ENCODE measurements around the gene P2RY8.
A peak's percentile ranks its signal among the peaks of the same experiment; 100 is the strongest.
"Not testable (repeated sequence)": the region's sequence is repeated elsewhere in the genome, so short reads cannot be mapped to it uniquely, and the experiment has no call there.

P2RY8 gene

DNA sequence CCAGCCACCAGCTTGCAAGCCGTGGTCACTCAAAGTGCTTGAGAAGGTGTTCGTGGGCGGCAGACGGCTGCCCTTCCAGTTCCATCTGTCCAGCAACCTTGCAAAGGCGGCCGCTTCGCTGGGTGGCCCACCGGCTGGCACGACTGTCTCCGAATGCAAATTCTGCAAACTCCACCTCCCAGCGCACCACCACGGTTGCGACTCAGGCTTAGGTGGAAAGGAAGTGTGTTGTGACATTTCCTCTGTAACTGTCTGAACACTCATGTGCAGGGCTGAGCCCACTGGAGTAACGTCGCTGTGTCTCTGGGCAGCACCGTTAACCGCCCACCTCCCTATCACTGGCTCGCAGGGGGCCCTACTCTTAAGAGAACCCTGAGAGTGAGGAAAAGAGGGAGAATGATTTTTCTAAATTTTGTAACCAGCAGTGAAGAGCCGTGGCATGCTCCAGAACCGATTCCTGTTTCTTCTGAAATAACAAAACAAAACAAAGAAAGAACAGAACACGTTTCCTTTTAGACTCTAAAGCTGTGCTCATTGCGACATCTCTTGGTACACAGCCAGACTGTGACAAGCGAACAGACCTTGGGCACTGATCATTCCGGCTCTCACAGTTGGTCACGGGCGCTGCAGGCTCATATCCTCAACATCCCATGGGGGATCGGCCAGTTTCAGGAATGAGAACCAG, at the start of gene P2RY8:
TSS of gene P2RY8 (minus strand) at position 155 of the 685 bp plus-strand sequence. CDS start 70,627 bp downstream, outside the sequence.
- DNase-seq (ENCODE audit: low read depth in 3 of 3, low spot score in 1 of 3), result peak; percentile 51 to 57 (median 53)

DNA sequence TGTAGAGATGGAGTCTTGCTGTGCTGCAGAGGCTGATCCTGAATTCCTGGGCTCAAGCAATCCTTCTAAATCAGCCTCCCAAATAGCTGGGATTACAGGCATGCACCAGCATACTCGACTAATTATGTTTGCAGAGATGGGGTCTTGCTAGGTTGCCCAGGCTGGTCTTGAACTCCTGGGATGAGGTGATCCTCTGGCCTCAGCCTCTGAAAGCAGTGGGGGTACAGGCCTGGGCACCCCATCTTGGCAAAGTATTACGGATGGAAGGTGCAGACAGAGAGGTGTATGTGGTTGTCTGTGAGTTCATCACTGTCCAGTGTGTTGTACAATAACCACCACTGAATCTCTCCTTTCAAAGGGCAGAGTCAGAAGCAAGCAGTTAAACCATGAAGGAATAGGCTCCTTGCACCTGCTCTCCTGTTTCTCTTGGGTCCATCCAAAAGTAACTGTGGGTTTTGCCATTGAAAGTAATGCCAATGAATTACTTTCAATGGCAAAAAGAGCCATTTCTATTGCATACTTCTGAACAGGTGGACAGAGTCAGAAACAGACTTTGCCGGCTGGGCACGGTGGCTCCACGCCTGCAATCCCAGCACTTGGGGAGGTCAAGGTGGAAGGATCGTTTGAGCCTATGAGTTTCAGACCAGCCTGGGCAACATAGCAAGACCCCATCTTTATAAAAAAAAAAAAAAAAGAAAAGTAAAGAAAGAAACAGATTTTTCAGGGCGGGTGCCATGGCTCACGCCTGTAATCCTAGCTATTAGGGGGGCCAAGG, 47.4 kb upstream of the P2RY8 start:
- DNase-seq (ENCODE audit: low read depth in 3 of 3, low spot score in 1 of 3), result no peak

DNA sequence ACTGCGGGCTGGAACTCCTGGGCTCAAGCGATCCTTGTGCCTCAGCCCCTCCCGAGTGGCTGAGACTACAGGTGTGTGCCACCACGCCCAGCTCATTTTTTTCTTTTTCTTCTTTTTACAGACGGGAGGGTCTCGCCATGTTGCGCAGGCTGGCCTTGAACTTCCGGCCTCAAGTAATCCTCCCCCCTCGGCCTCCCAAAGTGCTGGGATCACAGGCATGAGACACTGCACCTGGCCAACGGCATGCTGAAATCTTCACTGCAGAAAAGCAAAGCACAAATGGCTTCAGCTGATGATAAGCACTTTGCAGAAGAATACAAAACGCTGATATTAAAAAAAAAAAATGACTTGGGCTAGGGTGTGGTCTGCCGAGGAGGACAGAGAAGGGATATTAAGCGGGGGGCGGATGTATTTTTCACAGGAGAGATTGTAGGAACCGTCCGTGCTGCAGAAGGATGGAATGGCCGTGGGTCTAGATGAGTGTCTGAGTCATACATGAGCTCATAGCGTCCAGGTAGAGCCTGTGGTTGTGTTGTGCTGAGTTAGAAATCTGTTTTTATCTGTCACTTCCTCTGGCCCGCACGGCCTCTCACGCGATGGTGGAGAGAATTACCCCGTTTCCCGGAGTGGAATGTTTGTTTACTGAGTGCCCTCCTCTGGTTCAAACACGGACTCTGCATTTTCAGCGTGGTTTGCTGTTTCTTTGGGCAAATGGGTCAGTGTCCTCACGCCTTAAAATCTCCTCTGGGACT, 45.9 kb upstream of the P2RY8 start:
- DNase-seq (ENCODE audit: low read depth in 3 of 3, low spot score in 1 of 3), result peak in 2 of 3 donors; percentile 32 to 33

DNA sequence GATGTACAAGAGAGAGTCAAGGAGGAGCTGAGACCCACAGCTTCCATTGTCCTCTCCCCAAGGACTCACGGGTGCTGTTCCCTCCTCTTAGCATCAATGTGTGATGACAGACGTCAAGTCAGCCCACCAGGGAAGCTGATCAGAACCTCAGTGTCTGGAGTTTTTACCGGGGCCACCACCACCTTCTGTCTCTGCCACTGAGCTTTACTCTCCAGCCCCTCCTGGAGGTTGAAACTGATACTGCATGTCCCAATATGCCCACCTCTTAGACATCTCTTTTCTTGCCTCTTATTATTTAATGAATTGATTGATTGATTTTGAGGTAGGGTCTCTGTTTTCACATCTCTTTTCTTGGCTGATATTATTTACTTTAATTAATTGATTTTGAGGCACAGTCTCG, 44.1 kb upstream of the P2RY8 start:
- DNase-seq (ENCODE audit: low read depth in 3 of 3, low spot score in 1 of 3), result peak; percentile 39 to 47 (median 41)

DNA sequence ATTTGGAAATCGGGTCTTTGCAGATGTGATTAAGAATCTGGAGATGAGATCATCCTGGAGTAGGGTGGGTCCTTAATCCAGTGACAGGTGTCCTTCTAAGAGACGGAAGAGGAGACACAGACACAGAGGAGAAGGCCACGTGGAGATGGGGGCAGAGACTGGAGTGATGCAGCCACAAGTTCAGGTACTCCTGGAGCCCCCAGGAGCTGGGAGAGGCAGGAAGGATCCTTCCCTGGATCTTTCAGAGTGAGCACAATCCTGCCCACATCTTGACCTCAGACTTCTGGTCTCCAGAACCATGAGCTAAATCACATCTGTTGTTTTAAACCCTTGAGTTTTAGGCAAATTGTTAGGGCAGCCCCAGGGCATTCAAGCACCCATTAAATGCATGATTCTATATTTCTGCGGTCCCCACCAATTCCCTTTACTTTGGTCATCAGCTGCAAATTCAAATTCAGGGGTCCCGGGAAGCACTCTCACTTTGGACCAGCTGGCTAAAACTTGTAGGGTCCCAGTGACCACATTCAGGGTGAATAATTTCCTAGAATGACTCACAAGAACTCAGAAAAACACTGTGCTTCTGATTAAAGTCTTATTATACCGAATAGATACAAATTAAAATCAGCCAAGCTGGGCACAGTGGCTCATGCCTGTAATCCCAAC, 41.7 kb upstream of the P2RY8 start:
- no peak for DNase-seq (ENCODE audit: low read depth in 3 of 3, low spot score in 1 of 3)

DNA sequence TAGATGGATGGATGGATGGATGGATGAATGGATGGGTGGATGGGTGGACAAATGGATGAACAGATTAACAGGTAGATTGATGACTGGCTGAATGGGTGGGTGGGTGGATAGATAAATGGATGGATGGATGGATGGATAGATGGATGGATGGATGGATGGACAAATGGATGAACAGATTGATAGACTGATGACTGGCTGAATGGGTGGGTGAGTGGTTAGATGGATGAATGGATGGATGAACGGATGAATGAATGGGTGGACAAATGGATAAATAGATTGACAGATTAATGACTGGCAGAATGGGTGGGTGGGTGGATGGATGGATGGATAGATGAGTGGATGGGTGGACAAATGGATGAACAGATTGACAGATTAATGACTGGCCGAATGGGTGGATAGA, 40.9 kb upstream of the P2RY8 start:
- DNase-seq (ENCODE audit: low read depth in 3 of 3, low spot score in 1 of 3), result no peak

DNA sequence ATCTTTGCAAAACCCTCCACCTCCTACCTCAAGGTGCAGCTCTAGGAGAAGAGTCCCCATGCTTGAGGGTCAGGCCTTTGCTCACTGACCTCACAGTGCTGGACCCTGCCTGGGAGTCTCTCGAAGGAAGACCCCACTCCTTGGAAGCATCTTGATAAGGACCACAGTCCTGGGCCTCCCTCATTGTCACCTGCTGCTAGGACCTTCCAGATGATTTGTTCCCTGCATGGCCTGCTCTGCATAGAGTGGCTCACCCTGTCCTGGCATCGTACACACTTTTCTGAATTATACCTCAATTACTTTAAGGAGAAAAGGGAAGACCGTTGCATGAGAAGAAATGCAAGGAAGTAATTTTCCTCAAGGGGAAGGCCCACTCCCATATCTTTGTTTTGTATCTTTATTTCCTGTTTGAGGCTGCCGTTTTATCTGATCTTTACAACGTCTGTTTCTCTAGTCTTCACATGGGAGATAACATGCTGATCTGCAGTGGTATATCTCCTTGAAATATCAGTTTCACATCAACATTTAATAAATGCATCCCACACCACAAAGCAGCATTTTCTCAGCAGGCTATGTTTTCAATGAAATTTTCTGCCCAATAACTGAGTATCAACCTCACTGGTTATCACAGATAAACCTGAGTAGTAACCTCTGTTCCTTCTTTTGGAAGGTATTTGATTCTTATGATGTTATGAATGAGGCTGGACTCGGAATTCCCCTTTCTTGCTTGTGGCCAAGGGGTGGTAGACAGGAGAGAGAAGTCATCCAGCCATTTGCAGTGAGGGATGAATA, 39.4 kb upstream of the P2RY8 start:
- DNase-seq (ENCODE audit: low read depth in 3 of 3, low spot score in 1 of 3), result no peak

DNA sequence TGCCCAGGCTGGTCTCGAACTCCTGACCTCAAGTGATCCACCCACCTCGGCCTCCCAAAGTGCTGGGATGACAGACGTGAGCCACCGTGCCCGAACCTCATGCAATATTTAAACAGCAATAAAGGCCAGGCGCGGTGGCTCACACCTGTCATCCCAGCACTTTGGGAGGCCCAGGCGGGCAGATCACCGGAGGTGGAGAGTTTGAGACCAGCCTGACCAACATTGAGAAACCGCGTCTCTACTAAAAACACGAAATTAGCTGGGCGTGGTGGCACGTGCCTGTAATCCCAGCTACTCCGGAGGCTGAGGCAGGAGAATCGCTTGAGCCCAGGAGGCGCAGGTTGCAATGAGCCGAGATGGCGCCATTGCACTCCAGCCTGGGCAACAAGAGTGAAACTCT, 37.2 kb upstream of the P2RY8 start:
- DNase-seq (ENCODE audit: low read depth in 3 of 3, low spot score in 1 of 3), result not testable (repeated sequence)

DNA sequence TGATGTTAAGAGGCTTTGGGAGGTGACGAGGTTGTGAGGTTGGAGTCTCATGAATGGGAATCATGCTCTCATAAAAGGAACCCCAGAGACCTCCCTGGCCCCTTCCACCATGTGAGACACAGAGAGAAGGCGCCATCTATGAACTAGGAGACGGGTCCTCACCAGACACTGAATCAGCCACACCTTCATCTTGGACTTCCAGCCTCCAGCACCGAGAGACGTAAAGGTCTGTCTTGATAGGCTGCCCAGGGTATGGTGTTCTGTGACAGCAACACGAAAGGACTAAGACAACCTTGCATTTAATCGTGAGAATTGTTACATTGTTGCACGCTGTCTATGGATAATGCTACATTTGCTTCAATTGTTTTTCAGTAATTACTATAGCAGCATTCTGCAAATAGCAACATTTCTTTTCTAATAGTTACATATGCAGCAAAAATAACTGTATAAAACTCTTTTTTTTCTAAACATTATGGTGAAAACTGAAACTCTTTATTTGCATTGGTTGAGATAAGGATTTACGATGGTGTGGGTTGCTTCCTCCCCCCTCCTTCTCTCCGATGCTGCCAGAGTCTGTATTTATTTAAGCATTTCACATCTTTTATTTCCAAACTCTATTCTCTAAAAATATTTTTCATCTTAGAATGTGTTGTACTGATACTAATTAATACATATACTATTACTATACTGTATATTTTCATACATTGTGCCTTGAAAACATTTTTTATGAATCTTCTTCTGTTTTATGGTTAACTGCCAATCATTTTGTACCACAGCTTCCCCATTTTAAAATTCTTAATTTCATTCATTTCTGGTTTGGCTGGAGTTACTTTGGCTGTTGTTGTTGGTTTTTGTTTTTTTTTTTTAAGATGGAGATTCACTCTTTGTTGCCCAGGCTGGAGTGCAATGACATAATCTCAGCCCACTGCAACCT, 28.0 kb upstream of the P2RY8 start:
- no peak for DNase-seq (ENCODE audit: low read depth in 3 of 3, low spot score in 1 of 3)

GRCh38 chrX:1564077-1564476, 27.1 kb upstream of the P2RY8 start:
- DNase-seq (ENCODE audit: low read depth in 3 of 3, low spot score in 1 of 3), result not testable (repeated sequence)

DNA sequence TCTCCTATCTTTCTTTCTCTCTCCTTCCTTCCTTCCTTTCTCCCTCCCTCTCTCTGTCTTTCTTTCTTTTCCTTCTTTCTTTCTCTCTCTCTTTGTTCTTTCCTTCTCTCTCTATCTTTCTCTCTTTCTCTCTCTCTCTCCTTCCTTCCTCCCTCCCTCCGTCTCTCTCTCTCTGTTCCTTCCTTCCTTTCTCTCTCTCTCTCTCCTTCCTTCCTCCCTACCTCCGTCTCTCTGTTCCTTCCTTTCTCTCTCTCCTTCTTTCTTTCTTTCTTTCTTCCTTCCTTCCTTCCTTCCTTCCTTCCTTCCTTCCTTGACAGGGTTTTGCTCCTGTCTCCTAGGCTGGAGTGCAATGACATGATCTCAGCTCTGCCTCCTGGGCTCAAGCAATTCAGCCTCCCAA, 24.2 kb upstream of the P2RY8 start:
- DNase-seq (ENCODE audit: low read depth in 3 of 3, low spot score in 1 of 3), result no peak

DNA sequence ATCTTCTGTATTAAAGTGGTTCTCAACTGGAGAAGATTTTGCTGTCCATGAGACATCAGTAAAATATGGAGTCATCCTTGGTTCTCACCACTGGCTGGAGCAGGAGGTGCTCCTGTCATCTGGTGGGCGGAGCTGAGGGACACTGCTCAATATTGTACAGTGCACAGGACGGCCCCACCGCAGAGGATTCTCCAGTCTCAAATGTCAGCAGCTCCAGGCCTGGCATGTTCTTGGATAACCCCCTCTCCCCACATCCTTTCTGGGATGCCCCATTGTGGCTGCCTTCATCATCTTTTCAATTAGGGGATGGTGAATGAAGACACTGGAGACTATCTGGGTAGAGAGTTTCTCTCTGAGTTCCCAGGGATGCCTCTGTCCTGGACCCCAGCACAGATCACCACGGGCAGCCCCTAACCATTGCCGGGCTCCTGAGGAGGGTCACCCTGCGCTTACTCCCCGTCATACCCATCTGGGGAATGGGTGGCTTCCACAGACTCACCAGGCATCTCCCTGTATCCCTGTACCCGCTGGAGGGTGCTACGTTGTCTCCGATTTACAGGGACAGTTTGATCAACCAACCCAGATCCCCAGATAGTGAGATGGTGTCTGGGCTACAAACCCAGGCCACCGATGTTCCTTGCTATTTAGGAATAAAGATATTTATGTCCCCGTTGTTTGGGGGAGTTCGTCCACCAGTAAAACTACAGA, 21.9 kb upstream of the P2RY8 start:
- DNase-seq (ENCODE audit: low read depth in 3 of 3, low spot score in 1 of 3), result no peak

DNA sequence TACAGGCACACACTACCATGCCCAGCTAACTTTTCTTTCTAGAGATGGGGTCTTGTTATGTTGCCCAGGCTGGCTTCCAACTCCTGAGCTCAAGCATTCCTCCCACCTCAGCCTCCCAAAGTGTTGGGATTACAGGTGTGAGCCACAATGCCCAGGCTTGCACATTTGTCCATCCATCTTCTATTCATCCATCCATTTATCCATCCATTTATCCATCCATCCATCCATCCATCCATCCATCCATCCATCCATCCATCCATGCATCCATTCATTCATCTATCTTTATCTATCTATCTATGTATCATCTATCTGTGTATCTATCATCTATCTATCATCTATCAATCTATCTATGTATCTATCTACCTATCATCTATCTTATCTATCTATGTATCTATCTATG, 20.5 kb upstream of the P2RY8 start:
- DNase-seq (ENCODE audit: low read depth in 3 of 3, low spot score in 1 of 3), result not testable (repeated sequence)

GRCh38 chrX:1555370-1555769, 18.4 kb upstream of the P2RY8 start:
- DNase-seq (ENCODE audit: low read depth in 3 of 3, low spot score in 1 of 3), result no peak

- DNase-seq (ENCODE audit: low read depth in 3 of 3, low spot score in 1 of 3), result peak in 2 of 3 donors; percentile 31 to 40
Measured at GRCh38 chrX:1554469-1555210, 17.7 kb upstream of the P2RY8 start.

GRCh38 chrX:1551959-1552546, 15.1 kb upstream of the P2RY8 start:
- DNase-seq (ENCODE audit: low read depth in 3 of 3, low spot score in 1 of 3), result no peak

DNA sequence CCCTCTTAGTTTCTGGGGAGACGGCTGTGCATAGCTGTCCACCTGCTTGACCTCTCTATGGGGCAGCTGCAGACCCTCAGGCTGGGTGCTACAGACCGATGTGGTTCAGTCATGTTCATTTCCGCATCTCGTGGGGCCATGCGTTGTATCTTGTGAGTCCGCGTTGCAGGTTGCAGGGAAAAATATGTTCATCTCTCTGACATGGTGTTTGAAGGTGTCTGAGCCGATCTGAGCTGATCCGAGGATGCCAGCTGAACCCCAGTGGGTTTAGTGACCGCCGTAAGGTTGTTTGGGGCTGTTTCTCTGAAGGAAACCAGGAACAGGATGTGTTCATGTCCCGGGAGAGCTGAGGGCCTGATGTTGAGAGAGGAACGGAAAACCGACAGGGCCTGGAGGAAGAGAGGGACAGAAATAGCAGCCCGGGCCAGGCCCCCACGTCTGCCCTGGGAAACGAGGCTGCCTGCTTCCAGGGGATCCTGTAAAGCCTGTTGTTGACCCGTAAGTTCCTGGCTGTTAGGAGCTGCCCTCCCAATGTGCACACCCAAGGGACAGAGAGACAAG, 9.8 kb upstream of the P2RY8 start:
- DNase-seq (ENCODE audit: low read depth in 3 of 3, low spot score in 1 of 3), result no peak
